Cardiac muscle cell (in vitro differentiated cells and primary cell): ENCODE results near the gene GMEB2. TPM values are rescaled to one million over a fixed set of nuclear protein-coding genes. Genes with fewer than 3 reads are reported as not detected.
A peak's percentile ranks its signal among the peaks of the same experiment; 100 is the strongest.

Source experiments
- DNase-seq, 2 donors: peaks; one replicate each; pipeline versions ENCODE4 v3.0.0 to v3.0.0-alpha.2; 2010 to 2017; ENCODE audit warnings: low read depth in 1 of 2, low spot score in 1 of 2
- H3K27ac ChIP-seq: fragments of 200-600 bp; sonication (generic); 2 replicates; pipeline ENCODE4 v1.5.1; 2016
- H3K27me3 ChIP-seq: fragments of 200-600 bp; sonication (generic); 2 replicates; pipeline ENCODE4 v1.6.0; 2016; ENCODE audit warnings: control low read depth
- H3K36me3 ChIP-seq: fragments of 200-600 bp; sonication (generic); 2 replicates; pipeline ENCODE4 v1.5.1; 2016; ENCODE audit warnings: control low read depth
- H3K4me1 ChIP-seq: fragments of 200-600 bp; sonication (generic); 2 replicates; pipeline ENCODE4 v1.8.1; 2017; ENCODE audit warnings: low read depth, mild to moderate bottlenecking, mixed run types
- H3K4me3 ChIP-seq: fragments of 200-600 bp; sonication (generic); 2 replicates; pipeline ENCODE4 v1.5.1; 2016; ENCODE audit warnings: mild to moderate bottlenecking
- H3K9me3 ChIP-seq: fragments of 200-600 bp; sonication (generic); 2 replicates; pipeline ENCODE4 v1.5.1; 2017; ENCODE audit warnings: low read depth, mild to moderate bottlenecking, control low read depth
- CTCF ChIP-seq: IDR thresholded peaks from 2 replicates; pipeline ENCODE4 v1.5.1; 2012; ENCODE audit warnings: low read depth, mild to moderate bottlenecking, low read length
- polyA plus RNA-seq: library from polyadenylated mRNA; unstranded; fragments of >200 nt; fragmentation: Nextera tagmentation; extraction: Ambion mirVana; gene quantifications from 2 replicates; pipeline ENCODE4 v1.2.1, GENCODE V29; 2016
- total RNA-seq: library from RNA; depleted of rRNA; stranded (reverse); fragments of >200 nt; gene quantifications from 2 replicates; pipeline ENCODE4 v1.2.3, GENCODE V29; 2016

The GMEB2 gene
- total and polyA plus RNA-seq, 2 experiments from 2014 or later: 11.4 to 15.4 TPM

- Histone ChIP-seq H3K9me3 (no peaks in the 10 kb centered on the region), H3K36me3 (no peaks in the 10 kb centered on the region), H3K27ac (peak overlapping the region; percentile 72), H3K4me1 (no peaks in the 10 kb centered on the region), H3K4me3 (peak overlapping the region; percentile 62), H3K27me3 (no peaks in the 10 kb centered on the region)
- no peak for DNase-seq
- TF ChIP-seq CTCF: no peak
Observed at GRCh38 chr20:63659370-63659769, 32.5 kb upstream of the GMEB2 start.

GRCh38 chr20:63658749-63659187 is 31.9 kb upstream of the GMEB2 start:
- Histone ChIP-seq H3K9me3 (no peaks in the 10 kb centered on the region), H3K36me3 (no peaks in the 10 kb centered on the region), H3K4me1 (no peaks in the 10 kb centered on the region), H3K4me3 (peak overlapping the region; percentile 62), H3K27ac (peak overlapping the region; percentile 72), H3K27me3 (no peaks in the 10 kb centered on the region)
- TF ChIP-seq CTCF: no peak
- peak in 1 of 2 donors; percentile 67 for DNase-seq

GRCh38 chr20:63657937-63658748 is 31.2 kb upstream of the GMEB2 start, which contains the start of gene RTEL1:
TSS of gene RTEL1 (plus strand) at chr20:63658312. CDS start at chr20:63659403, 1,091 bp downstream.
- Histone ChIP-seq H3K4me3 (peak within 1 kb of the TSS; percentile 62), H3K27me3 (no peaks in the 10 kb centered on the region), H3K36me3 (no peaks in the 10 kb centered on the region), H3K4me1 (no peaks in the 10 kb centered on the region), H3K9me3 (no peaks in the 10 kb centered on the region), H3K27ac (peak within 1 kb of the TSS; percentile 72)
- peak; percentile 95 to 96 for DNase-seq
- TF ChIP-seq CTCF: no peak

GRCh38 chr20:63657260-63657936 is 30.5 kb upstream of the GMEB2 start:
- DNase-seq: no peak
- H3K27me3 ChIP-seq: peaks cover 3% of the 10 kb centered on the region
- TF ChIP-seq CTCF: no peak
- no peaks in the 10 kb centered on the region for H3K36me3 ChIP-seq
- no peaks in the 10 kb centered on the region for H3K9me3 ChIP-seq
- H3K4me3 ChIP-seq: no peak overlapping the region
- peak overlapping the region; percentile 72 for H3K27ac ChIP-seq
- no peaks in the 10 kb centered on the region for H3K4me1 ChIP-seq

- no peaks in the 10 kb centered on the region for H3K9me3 ChIP-seq
- DNase-seq: no peak
- no peaks in the 10 kb centered on the region for H3K36me3 ChIP-seq
- no peak overlapping the region for H3K4me3 ChIP-seq
- H3K4me1 ChIP-seq: no peaks in the 10 kb centered on the region
- no peak for TF ChIP-seq CTCF
- peaks cover 12% of the 10 kb centered on the region for H3K27me3 ChIP-seq
- H3K27ac ChIP-seq: no peak overlapping the region
Observed at GRCh38 chr20:63656451-63656850, 29.6 kb upstream of the GMEB2 start.
